CD4-positive, CD25-positive, alpha-beta regulatory T cell (primary cell): ENCODE measurements around the gene CENPW. TPM values are rescaled to one million over a fixed set of nuclear protein-coding genes. Genes with fewer than 3 reads are reported as not detected.

Experiments
- ATAC-seq, 2 donors: fragments of 150-1000 bp; cut with Tn5 transposase; one replicate each; pipeline ENCODE4 v1.10.0; 2021; ENCODE audit warnings: low read depth in 2 of 2, moderate number of reproducible peaks in 2 of 2, moderate library complexity in 1 of 2
- DNase-seq, 3 donors: peaks; one replicate each; pipeline versions ENCODE4 v3.0.0 to v3.0.0-alpha.2; 2012 to 2022; ENCODE audit warnings: mixed read lengths in 1 of 3
- H3K27ac ChIP-seq: one replicate; pipeline ENCODE4 v1.7.0; 2013; ENCODE audit warnings: mild to moderate bottlenecking, low read length; ENCODE audit not compliant: insufficient read depth, poor library complexity, severe bottlenecking
- H3K27me3 ChIP-seq: one replicate; pipeline ENCODE4 v1.7.0; 2013; ENCODE audit warnings: low read length; ENCODE audit not compliant: control insufficient read depth, insufficient read depth
- H3K36me3 ChIP-seq: one replicate; pipeline ENCODE4 v1.7.0; 2013; ENCODE audit warnings: mild to moderate bottlenecking, low read length, moderate library complexity; ENCODE audit not compliant: control insufficient read depth, insufficient read depth
- H3K4me1 ChIP-seq: 2 replicates; pipeline ENCODE4 v1.7.0; 2013; ENCODE audit warnings: mild to moderate bottlenecking, low read length; ENCODE audit not compliant: insufficient read depth, control insufficient read depth, poor library complexity, severe bottlenecking
- H3K4me3 ChIP-seq: one replicate; pipeline ENCODE4 v1.7.0; 2013; ENCODE audit warnings: low read depth, mild to moderate bottlenecking, low read length, moderate library complexity
- H3K9me3 ChIP-seq, 2 experiments: 1 replicate in 1 of 2; 2 replicates in 1 of 2; pipeline ENCODE4 v1.7.0; 2013; ENCODE audit warnings: low read length in 2 of 2, mild to moderate bottlenecking in 1 of 2, moderate library complexity in 1 of 2; ENCODE audit not compliant: control insufficient read depth in 2 of 2
- H3K27ac Mint-ChIP-seq, 3 donors: one replicate each; pipeline ENCODE4 v1.8.0; 2020 to 2022; ENCODE audit warnings: mild to moderate bottlenecking in 3 of 3, mixed read lengths in 3 of 3, moderate library complexity in 2 of 3
- H3K27me3 Mint-ChIP-seq: one replicate; pipeline ENCODE4 v1.8.0; 2022; ENCODE audit warnings: mild to moderate bottlenecking, mixed read lengths
- H3K36me3 Mint-ChIP-seq: one replicate; pipeline ENCODE4 v1.8.0; 2020; ENCODE audit warnings: mixed read lengths
- H3K4me1 Mint-ChIP-seq, 4 donors: one replicate each; pipeline ENCODE4 v1.8.0; 2020 to 2022; ENCODE audit warnings: mixed read lengths in 4 of 4, mild to moderate bottlenecking in 1 of 4
- H3K4me3 Mint-ChIP-seq, 4 donors: one replicate each; pipeline ENCODE4 v1.8.0; 2020 to 2022; ENCODE audit warnings: mild to moderate bottlenecking in 4 of 4, mixed read lengths in 4 of 4, moderate library complexity in 3 of 4
- H3K9me3 Mint-ChIP-seq, 7 donors: one replicate each; pipeline ENCODE4 v1.8.0; 2020 to 2022; ENCODE audit warnings: mixed read lengths in 7 of 7, mild to moderate bottlenecking in 3 of 7, moderate library complexity in 2 of 7
- polyA plus RNA-seq, 4 donors: library from polyadenylated mRNA; unstranded; fragments of 300-500 nt; fragmentation: Illumina TruSeq; gene quantifications; one replicate each; pipeline ENCODE4 v1.2.3, GENCODE V29; 2021
- total RNA-seq: library from RNA; stranded (reverse); gene quantifications from one replicate; pipeline ENCODE4 v1.2.3, GENCODE V29; 2022

Gene CENPW
- total and polyA plus RNA-seq, 5 donors from 2014 or later: 3.3 to 9.4 (median 4.6) TPM

GRCh38 chr6:126312013-126312665, 27.8 kb upstream of the CENPW start:
- Mint-ChIP-seq H3K4me1 (no peaks in the 10 kb centered on the region), H3K9me3 (no peaks in the 10 kb centered on the region), H3K27me3 (no peaks in the 10 kb centered on the region), H3K4me3 (no peak overlapping the region), H3K27ac (no peak overlapping the region), H3K36me3 (no peaks in the 10 kb centered on the region)
- Histone ChIP-seq H3K27me3 (no peaks in the 10 kb centered on the region), H3K4me1 (no peaks in the 10 kb centered on the region), H3K27ac (no peak overlapping the region), H3K9me3 (no peaks in the 10 kb centered on the region), H3K36me3 (no peaks in the 10 kb centered on the region), H3K4me3 (no peak overlapping the region)
- ATAC-seq: no peak
- peak in 1 of 3 donors; percentile 4 for DNase-seq

- H3K9me3 ChIP-seq: no peaks in the 10 kb centered on the region
- ATAC-seq: no peak
- no peaks in the 10 kb centered on the region for H3K4me1 ChIP-seq
- H3K4me3 Mint-ChIP-seq: no peak overlapping the region
- no peak overlapping the region for H3K27ac Mint-ChIP-seq
- no peaks in the 10 kb centered on the region for H3K9me3 Mint-ChIP-seq
- DNase-seq: no peak
- no peaks in the 10 kb centered on the region for H3K36me3 ChIP-seq
- H3K4me3 ChIP-seq: no peak overlapping the region
- H3K27me3 ChIP-seq: no peaks in the 10 kb centered on the region
- H3K27me3 Mint-ChIP-seq: no peaks in the 10 kb centered on the region
- H3K36me3 Mint-ChIP-seq: no peaks in the 10 kb centered on the region
- no peaks in the 10 kb centered on the region for H3K4me1 Mint-ChIP-seq
- H3K27ac ChIP-seq: no peak overlapping the region
These were observed 26.0 kb upstream of the CENPW start for GRCh38 chr6:126313941-126314340.

DNA sequence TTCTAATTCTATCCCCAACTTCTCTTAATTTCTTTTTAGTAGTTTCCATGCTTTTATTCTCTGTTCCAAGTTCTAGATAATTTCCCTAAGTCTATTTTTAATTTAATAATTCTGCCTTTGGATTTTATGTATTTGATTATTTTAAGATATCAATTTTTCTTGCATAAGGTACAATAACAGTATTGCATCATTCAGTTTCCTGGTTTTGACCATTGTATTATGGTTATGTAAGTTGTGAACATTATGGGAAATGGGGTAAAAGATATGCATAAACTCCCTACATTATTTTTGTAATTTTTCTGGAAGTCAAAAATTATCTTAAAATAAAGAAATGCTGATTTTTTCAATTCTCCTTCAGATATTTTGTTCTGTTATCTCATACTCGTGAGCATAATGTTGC, 21.1 kb upstream of the CENPW start:
- Mint-ChIP-seq H3K27ac (no peak overlapping the region), H3K4me1 (no peaks in the 10 kb centered on the region), H3K4me3 (no peak overlapping the region), H3K27me3 (peaks cover 2% of the 10 kb centered on the region), H3K36me3 (no peaks in the 10 kb centered on the region), H3K9me3 (no peaks in the 10 kb centered on the region)
- Histone ChIP-seq H3K27ac (no peak overlapping the region), H3K4me3 (no peak overlapping the region), H3K4me1 (no peaks in the 10 kb centered on the region), H3K36me3 (no peaks in the 10 kb centered on the region), H3K27me3 (no peaks in the 10 kb centered on the region), H3K9me3 (no peaks in the 10 kb centered on the region)
- ATAC-seq (no peak), DNase-seq (no peak)

GRCh38 chr6:126333729-126334128, 6.2 kb upstream of the CENPW start:
- no peaks in the 10 kb centered on the region for H3K36me3 Mint-ChIP-seq
- DNase-seq (no peak), ATAC-seq (no peak)
- Histone ChIP-seq H3K4me1 (no peaks in the 10 kb centered on the region), H3K27me3 (no peaks in the 10 kb centered on the region), H3K36me3 (no peaks in the 10 kb centered on the region), H3K27ac (no peak overlapping the region), H3K9me3 (no peaks in the 10 kb centered on the region), H3K4me3 (no peak overlapping the region)
- H3K27ac Mint-ChIP-seq: no peak overlapping the region
- H3K27me3 Mint-ChIP-seq: no peaks in the 10 kb centered on the region
- no peaks in the 10 kb centered on the region for H3K9me3 Mint-ChIP-seq
- no peak overlapping the region for H3K4me3 Mint-ChIP-seq
- no peaks in the 10 kb centered on the region for H3K4me1 Mint-ChIP-seq

GRCh38 chr6:126335210-126335609, 4.7 kb upstream of the CENPW start:
- no peaks in the 10 kb centered on the region for H3K27me3 ChIP-seq
- Mint-ChIP-seq H3K4me1 (no peaks in the 10 kb centered on the region), H3K27me3 (no peaks in the 10 kb centered on the region), H3K27ac (no peak overlapping the region), H3K9me3 (no peaks in the 10 kb centered on the region), H3K4me3 (no peak overlapping the region), H3K36me3 (no peaks in the 10 kb centered on the region)
- DNase-seq: no peak
- H3K36me3 ChIP-seq: no peaks in the 10 kb centered on the region
- H3K4me1 ChIP-seq: peaks cover under 1% of the 10 kb centered on the region
- H3K27ac ChIP-seq: no peak overlapping the region
- no peak for ATAC-seq
- no peak overlapping the region for H3K4me3 ChIP-seq
- no peaks in the 10 kb centered on the region for H3K9me3 ChIP-seq

- Mint-ChIP-seq H3K4me3 (no peak overlapping the region), H3K27ac (no peak overlapping the region), H3K9me3 (no peaks in the 10 kb centered on the region), H3K27me3 (no peaks in the 10 kb centered on the region), H3K4me1 (peaks cover 0 to 17% (median 11%) of the 10 kb centered on the region in 4 donors), H3K36me3 (no peaks in the 10 kb centered on the region)
- H3K27me3 ChIP-seq: no peaks in the 10 kb centered on the region
- H3K36me3 ChIP-seq: no peaks in the 10 kb centered on the region
- no peak for ATAC-seq
- no peak overlapping the region for H3K4me3 ChIP-seq
- peaks cover 9% of the 10 kb centered on the region for H3K4me1 ChIP-seq
- DNase-seq: no peak
- no peak overlapping the region for H3K27ac ChIP-seq
- no peaks in the 10 kb centered on the region for H3K9me3 ChIP-seq
These were observed 2.6 kb upstream of the CENPW start for GRCh38 chr6:126337323-126337722.

- H3K36me3 Mint-ChIP-seq: no peaks in the 10 kb centered on the region
- Histone ChIP-seq H3K36me3 (no peaks in the 10 kb centered on the region), H3K4me1 (peaks cover 9% of the 10 kb centered on the region), H3K27ac (no peak overlapping the region), H3K9me3 (no peaks in the 10 kb centered on the region), H3K4me3 (peak overlapping the region; percentile 93), H3K27me3 (no peaks in the 10 kb centered on the region)
- ATAC-seq (no peak), DNase-seq (no peak)
- peak overlapping the region in 1 of 3 donors; percentile 79 for H3K27ac Mint-ChIP-seq
- H3K27me3 Mint-ChIP-seq: no peaks in the 10 kb centered on the region
- peaks cover 0 to 19% (median 13%) of the 10 kb centered on the region in 4 donors for H3K4me1 Mint-ChIP-seq
- no peaks in the 10 kb centered on the region for H3K9me3 Mint-ChIP-seq
- no peak overlapping the region for H3K4me3 Mint-ChIP-seq
These were observed 1.2 kb downstream of the CENPW start for GRCh38 chr6:126341126-126341525.

DNA sequence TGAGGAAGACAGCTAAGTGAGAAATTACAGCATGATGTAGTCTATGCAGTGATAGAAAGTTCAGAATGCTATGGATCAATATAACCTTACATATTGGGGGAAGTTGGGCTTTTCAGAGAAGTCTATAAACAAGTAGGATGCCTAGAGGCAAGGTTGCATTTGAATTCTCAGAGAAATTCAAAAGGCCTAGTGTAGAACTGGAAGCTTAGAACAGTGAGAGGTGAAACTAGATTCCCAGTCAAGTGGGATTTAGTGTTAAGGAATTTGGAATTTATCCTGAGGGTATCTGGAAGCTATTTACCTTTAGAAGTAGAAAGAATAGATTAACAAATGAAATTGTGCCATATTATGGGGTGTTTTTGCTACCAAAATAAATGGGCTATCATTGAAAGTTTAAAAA, 4.3 kb downstream of the CENPW start:
- H3K9me3 ChIP-seq: no peaks in the 10 kb centered on the region
- DNase-seq (no peak), ATAC-seq (no peak)
- Mint-ChIP-seq H3K27ac (no peak overlapping the region), H3K4me1 (peaks cover 0 to 19% (median 13%) of the 10 kb centered on the region in 4 donors), H3K36me3 (no peaks in the 10 kb centered on the region), H3K9me3 (no peaks in the 10 kb centered on the region), H3K27me3 (no peaks in the 10 kb centered on the region), H3K4me3 (no peak overlapping the region)
- H3K4me3 ChIP-seq: no peak overlapping the region
- no peaks in the 10 kb centered on the region for H3K36me3 ChIP-seq
- no peak overlapping the region for H3K27ac ChIP-seq
- H3K4me1 ChIP-seq: peaks cover 9% of the 10 kb centered on the region
- H3K27me3 ChIP-seq: no peaks in the 10 kb centered on the region
